ENCODE measurements around the gene PCSK7.
"Not testable (repeated sequence)": the region's sequence is repeated elsewhere in the genome, so short reads cannot be mapped to it uniquely, and the experiment has no call there.

Gene PCSK7

GRCh38 chr11:117231842-117232091 is at the start of gene PCSK7:
Gene PCSK7 (minus strand): TSS chr11:117232073. CDS start chr11:117229844, 2,229 bp downstream.
- DNase-seq, result no peak

- DNase-seq, result no peak
Observed at GRCh38 chr11:117281159-117281558, 49.3 kb upstream of the PCSK7 start.

- no peak for DNase-seq
Observed at GRCh38 chr11:117279711-117280376, 48.0 kb upstream of the PCSK7 start.

GRCh38 chr11:117278347-117278746 is 46.5 kb upstream of the PCSK7 start:
- DNase-seq, result peak; percentile 46 to 63 (median 49)

- DNase-seq, result peak in 1 of 3 donors; percentile 9
Observed at GRCh38 chr11:117273550-117274289, 41.8 kb upstream of the PCSK7 start.

GRCh38 chr11:117272175-117272574 is 40.3 kb upstream of the PCSK7 start:
- not testable (repeated sequence) for DNase-seq

GRCh38 chr11:117271208-117271607 is 39.3 kb upstream of the PCSK7 start:
- no peak for DNase-seq

- no peak for DNase-seq
Observed at GRCh38 chr11:117269856-117270255, 38.0 kb upstream of the PCSK7 start.

GRCh38 chr11:117265745-117266144 is 33.9 kb upstream of the PCSK7 start:
- no peak for DNase-seq

- DNase-seq, result not testable (repeated sequence)
Observed at GRCh38 chr11:117264624-117265323, 32.9 kb upstream of the PCSK7 start.

GRCh38 chr11:117259417-117259816 is 27.5 kb upstream of the PCSK7 start:
- no peak for DNase-seq

- no peak for DNase-seq
Observed at GRCh38 chr11:117258576-117258975, 26.7 kb upstream of the PCSK7 start.

GRCh38 chr11:117256573-117256972 is 24.7 kb upstream of the PCSK7 start:
- DNase-seq, result peak in 2 of 3 donors; percentile 20 to 33

GRCh38 chr11:117255966-117256365 is 24.1 kb upstream of the PCSK7 start:
- DNase-seq, result no peak

- DNase-seq, result no peak
Observed at GRCh38 chr11:117251506-117251905, 19.6 kb upstream of the PCSK7 start.

- DNase-seq, result no peak
Observed at GRCh38 chr11:117249571-117249970, 17.7 kb upstream of the PCSK7 start.

GRCh38 chr11:117248341-117248740 is 16.5 kb upstream of the PCSK7 start:
- DNase-seq, result no peak

- no peak for DNase-seq
Observed at GRCh38 chr11:117239295-117239694, 7.4 kb upstream of the PCSK7 start.

GRCh38 chr11:117238221-117238620 is 6.3 kb upstream of the PCSK7 start:
- no peak for DNase-seq

- peak in 1 of 3 donors; percentile 37 for DNase-seq
Observed at GRCh38 chr11:117232911-117233409, 1.1 kb upstream of the PCSK7 start.

GRCh38 chr11:117232092-117232878 is 412 bp upstream of the PCSK7 start, which contains the start of gene RNF214:
Gene RNF214 (plus strand): TSS chr11:117232671. CDS start chr11:117234273, 1,602 bp downstream.
- peak; percentile 83 to 94 (median 91) for DNase-seq

GRCh38 chr11:117230999-117231841 is 653 bp downstream of the PCSK7 start:
- DNase-seq, result peak in 2 of 3 donors; percentile 12 to 22
